ENCODE measurements around the gene DNAJC11. TPM values are rescaled to one million over a fixed set of nuclear protein-coding genes. Genes with fewer than 3 reads are reported as not detected.

DNAJC11 gene
- total and polyA plus RNA-seq, 2 experiments from 2014 or later = 35.3 to 39.5 TPM

GRCh38 chr1:6652986-6653385 lies 48.6 kb downstream of the DNAJC11 start:
- H3K4me2 ChIP-seq = no peak overlapping the region
- H3K79me2 ChIP-seq = no peaks in the 10 kb centered on the region
- DNase-seq (ENCODE audit: low spot score) = no peak
- no peaks in the 10 kb centered on the region for H3K9me3 ChIP-seq (ENCODE audit: low read depth)
- H3K27me3 ChIP-seq = no peaks in the 10 kb centered on the region
- no peak for TF ChIP-seq EZH2 (IDR thresholded peaks at IDR 0.05; ENCODE audit: borderline replicate concordance)
- no peak for TF ChIP-seq EZH2phosphoT487 (IDR thresholded peaks at IDR 0.05; ENCODE audit: low read depth, severe bottlenecking, unreplicated experiment)
- TF ChIP-seq, protein P1, sequence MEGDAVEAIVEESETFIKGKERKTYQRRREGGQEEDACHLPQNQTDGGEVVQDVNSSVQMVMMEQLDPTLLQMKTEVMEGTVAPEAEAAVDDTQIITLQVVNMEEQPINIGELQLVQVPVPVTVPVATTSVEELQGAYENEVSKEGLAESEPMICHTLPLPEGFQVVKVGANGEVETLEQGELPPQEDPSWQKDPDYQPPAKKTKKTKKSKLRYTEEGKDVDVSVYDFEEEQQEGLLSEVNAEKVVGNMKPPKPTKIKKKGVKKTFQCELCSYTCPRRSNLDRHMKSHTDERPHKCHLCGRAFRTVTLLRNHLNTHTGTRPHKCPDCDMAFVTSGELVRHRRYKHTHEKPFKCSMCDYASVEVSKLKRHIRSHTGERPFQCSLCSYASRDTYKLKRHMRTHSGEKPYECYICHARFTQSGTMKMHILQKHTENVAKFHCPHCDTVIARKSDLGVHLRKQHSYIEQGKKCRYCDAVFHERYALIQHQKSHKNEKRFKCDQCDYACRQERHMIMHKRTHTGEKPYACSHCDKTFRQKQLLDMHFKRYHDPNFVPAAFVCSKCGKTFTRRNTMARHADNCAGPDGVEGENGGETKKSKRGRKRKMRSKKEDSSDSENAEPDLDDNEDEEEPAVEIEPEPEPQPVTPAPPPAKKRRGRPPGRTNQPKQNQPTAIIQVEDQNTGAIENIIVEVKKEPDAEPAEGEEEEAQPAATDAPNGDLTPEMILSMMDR (IDR thresholded peaks at IDR 0.05; ENCODE audit: poor library complexity) = no peak
- no peak overlapping the region for H3K27ac ChIP-seq
- H4K20me1 ChIP-seq (ENCODE audit: insufficient read depth, poor library complexity, severe bottlenecking) = no peaks in the 10 kb centered on the region
- H2AFZ ChIP-seq = no peak overlapping the region
- H3K4me3 ChIP-seq = no peak overlapping the region
- H3K9me2 ChIP-seq (replicated peaks; ENCODE audit: insufficient read depth) = no peaks in the 10 kb centered on the region
- no peaks in the 10 kb centered on the region for H3K4me1 ChIP-seq (ENCODE audit: insufficient read depth)
- 81% methylated on average over 6 of the region's 6 CpGs for WGBS (ENCODE audit: low lambda C conversion rate, missing lambda C conversion rate)
- H3K36me3 ChIP-seq (replicated peaks; ENCODE audit: insufficient read depth, low read depth) = no peaks in the 10 kb centered on the region

- Histone ChIP-seq H3K27me3 (no peaks in the 10 kb centered on the region), H3K79me2 (no peaks in the 10 kb centered on the region), H2AFZ (no peak overlapping the region), H3K4me1 (ENCODE audit: insufficient read depth) (no peaks in the 10 kb centered on the region), H3K9me2 (replicated peaks; ENCODE audit: insufficient read depth) (no peaks in the 10 kb centered on the region), H4K20me1 (ENCODE audit: insufficient read depth, poor library complexity, severe bottlenecking) (no peaks in the 10 kb centered on the region), H3K27ac (no peak overlapping the region), H3K4me3 (no peak overlapping the region), H3K4me2 (no peak overlapping the region), H3K36me3 (replicated peaks; ENCODE audit: insufficient read depth, low read depth) (no peaks in the 10 kb centered on the region), H3K9me3 (ENCODE audit: low read depth) (no peaks in the 10 kb centered on the region)
- no peak for DNase-seq (ENCODE audit: low spot score)
- TF ChIP-seq EZH2phosphoT487 (IDR thresholded peaks at IDR 0.05; ENCODE audit: low read depth, severe bottlenecking, unreplicated experiment) (no peak), EZH2 (IDR thresholded peaks at IDR 0.05; ENCODE audit: borderline replicate concordance) (no peak)
- TF ChIP-seq, protein P1 (IDR thresholded peaks at IDR 0.05; ENCODE audit: poor library complexity) = no peak
- WGBS (ENCODE audit: low lambda C conversion rate, missing lambda C conversion rate) = 97% methylated on average over 9 of the region's 17 CpGs
Observed at GRCh38 chr1:6651909-6652308, 49.7 kb downstream of the DNAJC11 start.

DNA sequence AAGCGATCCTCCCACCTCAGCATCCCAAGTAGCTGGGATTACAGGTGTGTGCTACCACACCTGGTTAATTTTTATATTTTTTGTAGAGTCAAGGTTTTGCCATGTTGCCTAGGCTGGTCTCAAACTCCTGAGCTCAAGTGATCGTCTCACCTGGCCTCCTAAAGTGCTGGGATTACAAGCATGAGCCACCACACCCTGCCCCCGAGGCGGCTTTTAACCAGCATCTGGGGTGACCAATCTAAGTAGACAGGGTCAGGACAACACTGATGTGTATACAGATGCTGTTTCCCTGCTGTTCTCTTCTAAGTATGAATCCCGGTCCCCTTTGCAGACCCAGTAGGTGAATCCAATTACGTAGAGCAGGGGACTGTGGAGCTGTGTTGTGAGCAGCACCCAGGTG lies 53.1 kb downstream of the DNAJC11 start:
- 93% methylated on average over 6 of the region's 6 CpGs for WGBS (ENCODE audit: low lambda C conversion rate, missing lambda C conversion rate)
- TF ChIP-seq EZH2 (IDR thresholded peaks at IDR 0.05; ENCODE audit: borderline replicate concordance) = no peak
- TF ChIP-seq EZH2phosphoT487 (IDR thresholded peaks at IDR 0.05; ENCODE audit: low read depth, severe bottlenecking, unreplicated experiment) = no peak
- TF ChIP-seq, protein P1 (IDR thresholded peaks at IDR 0.05; ENCODE audit: poor library complexity) = no peak
- Histone ChIP-seq H2AFZ (no peak overlapping the region), H3K36me3 (replicated peaks; ENCODE audit: insufficient read depth, low read depth) (no peaks in the 10 kb centered on the region), H3K4me2 (no peak overlapping the region), H3K4me3 (no peak overlapping the region), H3K27me3 (no peaks in the 10 kb centered on the region), H3K27ac (no peak overlapping the region), H3K9me3 (ENCODE audit: low read depth) (no peaks in the 10 kb centered on the region), H4K20me1 (ENCODE audit: insufficient read depth, poor library complexity, severe bottlenecking) (no peaks in the 10 kb centered on the region), H3K4me1 (ENCODE audit: insufficient read depth) (no peaks in the 10 kb centered on the region), H3K79me2 (no peaks in the 10 kb centered on the region), H3K9me2 (replicated peaks; ENCODE audit: insufficient read depth) (no peaks in the 10 kb centered on the region)
- DNase-seq (ENCODE audit: low spot score) = no peak

All from hepatocyte (in vitro differentiated cells).